ENCODE measurements around the gene EGFL8. TPM values are rescaled to one million over a fixed set of nuclear protein-coding genes. Genes with fewer than 3 reads are reported as not detected.

Gene EGFL8
- total RNA-seq, 1 experiment from 2014 or later = 11.1 TPM

GRCh38 chr6:32163559-32164258 lies 686 bp upstream of the EGFL8 start:
- no TSS peak for BruUV-seq (replicated peaks)
- intact Hi-C loops (cut with micrococcal nuclease; ENCODE audit: unreplicated experiment) = no loop called here
- ChIA-PET POLR2A (interaction anchor here (0.5 kb wide), 1 partner anchor 22 kb away, joined by 3 read pairs; no protein-coding TSS in a partner anchor), CTCF (interaction anchor here (0.7 kb wide), 1 partner anchor 14 kb away, joined by 3 read pairs; no protein-coding TSS in a partner anchor)
- Histone ChIP-seq H3K4me1 (ENCODE audit: control insufficient read depth, insufficient read depth, low read length) (no peaks in the 10 kb centered on the region), H3K27me3 (ENCODE audit: control insufficient read depth, insufficient read depth, low read length) (no peaks in the 10 kb centered on the region), H3K9me3 (ENCODE audit: control insufficient read depth, insufficient read depth, low read depth, low read length) (no peaks in the 10 kb centered on the region), H3K27ac (ENCODE audit: low read length) (no peak overlapping the region), H3K36me3 (ENCODE audit: control insufficient read depth, insufficient read depth, low read length) (no peaks in the 10 kb centered on the region), H3K4me3 (ENCODE audit: low read depth in 2 of 2, low read length in 2 of 2) (no peak overlapping the region)
- TF ChIP-seq, protein P1, sequence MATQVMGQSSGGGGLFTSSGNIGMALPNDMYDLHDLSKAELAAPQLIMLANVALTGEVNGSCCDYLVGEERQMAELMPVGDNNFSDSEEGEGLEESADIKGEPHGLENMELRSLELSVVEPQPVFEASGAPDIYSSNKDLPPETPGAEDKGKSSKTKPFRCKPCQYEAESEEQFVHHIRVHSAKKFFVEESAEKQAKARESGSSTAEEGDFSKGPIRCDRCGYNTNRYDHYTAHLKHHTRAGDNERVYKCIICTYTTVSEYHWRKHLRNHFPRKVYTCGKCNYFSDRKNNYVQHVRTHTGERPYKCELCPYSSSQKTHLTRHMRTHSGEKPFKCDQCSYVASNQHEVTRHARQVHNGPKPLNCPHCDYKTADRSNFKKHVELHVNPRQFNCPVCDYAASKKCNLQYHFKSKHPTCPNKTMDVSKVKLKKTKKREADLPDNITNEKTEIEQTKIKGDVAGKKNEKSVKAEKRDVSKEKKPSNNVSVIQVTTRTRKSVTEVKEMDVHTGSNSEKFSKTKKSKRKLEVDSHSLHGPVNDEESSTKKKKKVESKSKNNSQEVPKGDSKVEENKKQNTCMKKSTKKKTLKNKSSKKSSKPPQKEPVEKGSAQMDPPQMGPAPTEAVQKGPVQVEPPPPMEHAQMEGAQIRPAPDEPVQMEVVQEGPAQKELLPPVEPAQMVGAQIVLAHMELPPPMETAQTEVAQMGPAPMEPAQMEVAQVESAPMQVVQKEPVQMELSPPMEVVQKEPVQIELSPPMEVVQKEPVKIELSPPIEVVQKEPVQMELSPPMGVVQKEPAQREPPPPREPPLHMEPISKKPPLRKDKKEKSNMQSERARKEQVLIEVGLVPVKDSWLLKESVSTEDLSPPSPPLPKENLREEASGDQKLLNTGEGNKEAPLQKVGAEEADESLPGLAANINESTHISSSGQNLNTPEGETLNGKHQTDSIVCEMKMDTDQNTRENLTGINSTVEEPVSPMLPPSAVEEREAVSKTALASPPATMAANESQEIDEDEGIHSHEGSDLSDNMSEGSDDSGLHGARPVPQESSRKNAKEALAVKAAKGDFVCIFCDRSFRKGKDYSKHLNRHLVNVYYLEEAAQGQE (IDR thresholded peaks at IDR 0.05; ENCODE audit: insufficient read depth in 1 of 2, low read depth in 2 of 2, low read length in 1 of 2) = no peak
- TF ChIP-seq SIN3A (IDR thresholded peaks at IDR 0.05; ENCODE audit: borderline replicate concordance, insufficient read depth, low read depth, low read length) = no peak
- no peak for ATAC-seq
- in situ Hi-C loops (cut with HindIII; ENCODE audit: low pct_unique_long_range_greater_than_20kb, low sequenced_read_pairs) = no loop called here
- DNase-seq (ENCODE audit: low read depth, low spot score) = no peak

DNA sequence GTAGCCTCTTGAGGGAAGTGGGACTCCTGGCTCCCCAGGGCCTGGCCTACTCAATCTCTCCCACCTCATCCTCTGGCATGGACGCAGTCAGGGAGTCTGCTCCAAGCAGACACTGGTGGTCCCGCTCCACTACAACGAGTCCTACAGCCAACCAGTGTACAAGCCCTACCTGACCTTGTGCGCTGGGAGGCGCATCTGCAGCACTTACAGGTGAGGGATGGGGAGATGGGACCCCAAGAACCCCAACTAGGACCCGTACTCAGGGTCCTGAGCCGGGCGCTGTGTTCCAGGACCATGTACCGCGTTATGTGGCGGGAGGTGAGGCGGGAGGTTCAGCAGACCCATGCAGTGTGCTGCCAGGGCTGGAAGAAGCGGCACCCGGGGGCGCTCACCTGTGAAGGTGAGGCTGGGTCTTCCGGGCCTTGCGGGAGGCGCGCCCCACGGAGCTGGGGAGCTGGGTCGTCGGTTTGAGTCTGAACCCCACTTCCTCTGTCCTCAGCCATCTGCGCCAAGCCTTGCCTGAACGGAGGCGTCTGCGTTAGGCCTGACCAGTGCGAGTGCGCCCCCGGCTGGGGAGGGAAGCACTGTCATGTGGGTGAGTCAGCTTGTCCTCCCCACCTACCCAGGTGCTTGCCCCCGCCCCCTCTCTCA lies 2.1 kb downstream of the EGFL8 start:
- H3K36me3 ChIP-seq (ENCODE audit: control insufficient read depth, insufficient read depth, low read length) = 0 out of 2 replicates have a peak, but pooled peaks cover under 1% of the 10 kb centered on the region
- no peak overlapping the region for H3K4me3 ChIP-seq (ENCODE audit: low read depth in 2 of 2, low read length in 2 of 2)
- no peaks in the 10 kb centered on the region for H3K9me3 ChIP-seq (ENCODE audit: control insufficient read depth, insufficient read depth, low read depth, low read length)
- no peak for TF ChIP-seq POLR2AphosphoS5 (IDR thresholded peaks at IDR 0.05; ENCODE audit: low read depth, low read length)
- no peak for TF ChIP-seq SIN3A (IDR thresholded peaks at IDR 0.05; ENCODE audit: borderline replicate concordance, insufficient read depth, low read depth, low read length)
- TF ChIP-seq, protein P2, sequence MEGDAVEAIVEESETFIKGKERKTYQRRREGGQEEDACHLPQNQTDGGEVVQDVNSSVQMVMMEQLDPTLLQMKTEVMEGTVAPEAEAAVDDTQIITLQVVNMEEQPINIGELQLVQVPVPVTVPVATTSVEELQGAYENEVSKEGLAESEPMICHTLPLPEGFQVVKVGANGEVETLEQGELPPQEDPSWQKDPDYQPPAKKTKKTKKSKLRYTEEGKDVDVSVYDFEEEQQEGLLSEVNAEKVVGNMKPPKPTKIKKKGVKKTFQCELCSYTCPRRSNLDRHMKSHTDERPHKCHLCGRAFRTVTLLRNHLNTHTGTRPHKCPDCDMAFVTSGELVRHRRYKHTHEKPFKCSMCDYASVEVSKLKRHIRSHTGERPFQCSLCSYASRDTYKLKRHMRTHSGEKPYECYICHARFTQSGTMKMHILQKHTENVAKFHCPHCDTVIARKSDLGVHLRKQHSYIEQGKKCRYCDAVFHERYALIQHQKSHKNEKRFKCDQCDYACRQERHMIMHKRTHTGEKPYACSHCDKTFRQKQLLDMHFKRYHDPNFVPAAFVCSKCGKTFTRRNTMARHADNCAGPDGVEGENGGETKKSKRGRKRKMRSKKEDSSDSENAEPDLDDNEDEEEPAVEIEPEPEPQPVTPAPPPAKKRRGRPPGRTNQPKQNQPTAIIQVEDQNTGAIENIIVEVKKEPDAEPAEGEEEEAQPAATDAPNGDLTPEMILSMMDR (IDR thresholded peaks at IDR 0.05) = no peak
- no peak for TF ChIP-seq TCF7L2 (IDR thresholded peaks at IDR 0.05; ENCODE audit: low read depth, low read length)
- TF ChIP-seq, protein P1 (IDR thresholded peaks at IDR 0.05; ENCODE audit: insufficient read depth in 1 of 2, low read depth in 2 of 2, low read length in 1 of 2) = no peak
- intact Hi-C loops (cut with micrococcal nuclease; ENCODE audit: unreplicated experiment) = no loop called here
- in situ Hi-C loops (cut with HindIII; ENCODE audit: low pct_unique_long_range_greater_than_20kb, low sequenced_read_pairs) = no loop called here
- H3K4me1 ChIP-seq (ENCODE audit: control insufficient read depth, insufficient read depth, low read length) = no peaks in the 10 kb centered on the region
- POLR2A ChIA-PET = no interaction called here
- DNase-seq (ENCODE audit: low read depth, low spot score) (no peak), ATAC-seq (no peak; the same call in 1 of the 2 replicates)
- no TSS peak for BruUV-seq (replicated peaks)
- CTCF ChIA-PET = no interaction called here
- no peak overlapping the region for H3K27ac ChIP-seq (ENCODE audit: low read length)
- H3K27me3 ChIP-seq (ENCODE audit: control insufficient read depth, insufficient read depth, low read length) = no peaks in the 10 kb centered on the region
